Measurements from ENCODE around the gene AK1. TPM values are rescaled to one million over a fixed set of nuclear protein-coding genes. Genes with fewer than 3 reads are reported as not detected.
A peak's percentile ranks its signal among the peaks of the same experiment; 100 is the strongest.

AK1 gene
- polyA plus RNA-seq, 4 donors, result 11.6 to 60.6 (median 51.7) TPM

DNA sequence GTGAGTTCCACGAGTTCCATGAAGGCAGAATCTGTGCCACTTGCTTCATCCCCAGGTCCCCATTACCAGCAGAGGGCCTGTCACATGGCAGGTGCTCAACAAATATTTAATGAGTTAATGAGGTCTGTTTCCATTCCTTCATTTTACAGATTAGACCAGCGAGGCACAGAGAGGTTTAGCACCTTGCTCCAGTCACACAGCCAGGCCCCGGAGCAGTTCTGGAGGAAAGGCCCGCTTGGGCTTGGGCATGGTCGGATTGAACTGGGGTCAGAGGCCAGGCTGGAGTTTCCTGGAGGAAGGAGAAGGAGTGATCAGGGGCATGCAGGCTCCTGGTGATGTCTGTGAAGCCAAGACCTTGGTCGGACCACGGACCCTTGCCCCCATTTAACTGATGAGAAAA lies 43.3 kb upstream of the AK1 start:
- FAIRE-seq (no peak), DNase-seq (no peak)
- WGBS, 3 donors, result 80 to 87% (median 81%) methylated on average over 7 of the region's 7 CpGs
- peaks cover 0 to 19% (median 8%) of the 10 kb centered on the region in 3 donors for H3K4me1 ChIP-seq (ENCODE audit: control insufficient read depth in 3 of 3, insufficient read depth in 2 of 3, low read depth in 1 of 3, low read length in 2 of 3)
- no peak overlapping the region for H3K4me3 ChIP-seq (ENCODE audit: low read depth in 1 of 3, low read length in 3 of 3)
- H3K9me3 ChIP-seq (ENCODE audit: control insufficient read depth in 2 of 2, insufficient read depth in 1 of 2, low read depth in 1 of 2, low read length in 1 of 2), result no peaks in the 10 kb centered on the region
- H3K27ac ChIP-seq (ENCODE audit: low read depth in 1 of 3, low read length in 2 of 3), result no peak overlapping the region
- H3K27me3 ChIP-seq (ENCODE audit: control insufficient read depth in 3 of 3, insufficient read depth in 3 of 3, low read length in 3 of 3), result peaks cover 0 to 25% (median 0%) of the 10 kb centered on the region in 3 donors
- H3K36me3 ChIP-seq (ENCODE audit: control insufficient read depth in 3 of 3, insufficient read depth in 2 of 3, low read depth in 1 of 3, low read length in 3 of 3), result peaks cover 0 to 2% (median 0%) of the 10 kb centered on the region in 3 donors

DNA sequence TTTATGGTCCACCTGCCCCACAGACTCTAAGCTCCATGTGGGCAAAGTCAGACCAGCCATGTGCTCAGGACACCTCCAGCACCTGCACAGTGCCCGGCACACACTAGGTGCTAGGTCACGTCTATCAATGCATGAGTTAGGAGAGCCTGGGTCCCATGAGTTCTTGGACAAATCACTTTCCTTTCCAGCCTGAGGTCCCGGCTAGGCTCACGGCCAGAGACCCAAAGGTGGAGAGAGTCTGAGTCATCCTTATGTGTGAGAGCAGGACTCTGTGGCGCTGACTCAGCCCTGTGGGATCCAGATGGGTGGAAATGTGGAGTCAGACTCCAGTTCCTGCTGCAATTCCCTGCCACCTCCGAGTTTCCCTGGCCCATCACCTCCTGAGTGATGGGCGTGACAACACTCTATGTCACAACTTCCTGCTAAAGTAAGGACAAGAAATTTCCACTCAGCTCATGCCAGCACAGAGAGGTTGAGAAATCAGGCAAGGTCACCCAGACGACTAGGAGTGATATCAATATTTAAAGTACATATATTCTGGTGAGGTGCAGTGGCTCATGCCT lies 41.9 kb upstream of the AK1 start:
- FAIRE-seq (no peak), DNase-seq (peak; percentile 45 to 96)
- no peaks in the 10 kb centered on the region for H3K9me3 ChIP-seq (ENCODE audit: control insufficient read depth in 2 of 2, insufficient read depth in 1 of 2, low read depth in 1 of 2, low read length in 1 of 2)
- peaks cover 0 to 2% (median 0%) of the 10 kb centered on the region in 3 donors for H3K36me3 ChIP-seq (ENCODE audit: control insufficient read depth in 3 of 3, insufficient read depth in 2 of 3, low read depth in 1 of 3, low read length in 3 of 3)
- no peak overlapping the region for H3K4me3 ChIP-seq (ENCODE audit: low read depth in 1 of 3, low read length in 3 of 3)
- peaks cover 0 to 13% (median 0%) of the 10 kb centered on the region in 3 donors for H3K27me3 ChIP-seq (ENCODE audit: control insufficient read depth in 3 of 3, insufficient read depth in 3 of 3, low read length in 3 of 3)
- peaks cover 0 to 31% (median 12%) of the 10 kb centered on the region in 3 donors for H3K4me1 ChIP-seq (ENCODE audit: control insufficient read depth in 3 of 3, insufficient read depth in 2 of 3, low read depth in 1 of 3, low read length in 2 of 3)
- WGBS, 3 donors, result 9 to 42% (median 33%) methylated on average over 8 of the region's 8 CpGs
- peak overlapping the region in 2 of 3 donors; percentile 44 to 51 for H3K27ac ChIP-seq (ENCODE audit: low read depth in 1 of 3, low read length in 2 of 3)

DNA sequence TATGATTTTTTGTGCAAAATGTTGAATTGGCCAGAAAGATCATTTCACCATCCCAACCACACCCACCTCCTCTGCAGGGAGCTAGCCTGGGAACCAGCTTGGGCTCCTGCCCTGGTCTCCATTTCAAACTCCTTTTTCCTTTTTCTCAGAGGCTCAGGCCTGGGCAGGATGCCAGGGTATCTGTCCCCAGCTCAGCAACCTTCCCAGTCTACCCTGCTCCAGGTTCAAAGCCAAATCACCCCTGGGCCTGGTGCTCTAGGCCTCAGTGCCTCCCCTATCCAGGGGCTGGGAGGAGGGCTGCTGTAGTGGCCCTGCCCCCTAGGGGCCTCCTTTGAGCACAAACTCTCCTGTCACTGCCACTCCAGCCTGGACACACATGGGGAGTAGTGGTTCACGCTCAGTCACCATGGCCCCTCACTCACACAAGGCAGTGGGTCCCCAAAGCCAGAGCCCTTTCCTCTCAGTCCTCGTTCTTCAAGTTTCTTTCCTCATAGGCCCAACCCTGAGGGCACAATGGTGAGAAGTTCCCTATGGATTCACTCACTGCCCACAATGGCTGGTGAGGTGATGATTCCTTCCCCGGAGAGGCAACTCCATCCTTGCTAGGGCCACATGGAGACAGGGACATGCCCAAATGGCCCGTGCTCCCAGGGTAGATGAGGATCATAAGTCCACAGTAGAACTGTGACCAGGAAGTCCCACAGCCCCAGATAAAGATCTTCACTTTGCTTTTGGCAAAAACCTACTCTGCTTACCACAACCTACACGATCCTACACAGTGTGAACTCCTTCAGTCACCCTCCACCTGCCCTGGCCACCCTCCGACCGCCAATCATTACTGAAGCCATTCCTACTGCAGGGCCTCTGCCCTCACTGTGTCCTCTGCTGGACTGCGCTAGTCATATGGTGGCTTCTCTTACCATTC lies 41.0 kb upstream of the AK1 start:
- Histone ChIP-seq H3K4me1 (ENCODE audit: control insufficient read depth in 3 of 3, insufficient read depth in 2 of 3, low read depth in 1 of 3, low read length in 2 of 3) (peaks cover 0 to 31% (median 12%) of the 10 kb centered on the region in 3 donors), H3K4me3 (ENCODE audit: low read depth in 1 of 3, low read length in 3 of 3) (no peak overlapping the region), H3K9me3 (ENCODE audit: control insufficient read depth in 2 of 2, insufficient read depth in 1 of 2, low read depth in 1 of 2, low read length in 1 of 2) (no peaks in the 10 kb centered on the region), H3K36me3 (ENCODE audit: control insufficient read depth in 3 of 3, insufficient read depth in 2 of 3, low read depth in 1 of 3, low read length in 3 of 3) (peaks cover 0 to 5% (median 0%) of the 10 kb centered on the region in 3 donors), H3K27ac (ENCODE audit: low read depth in 1 of 3, low read length in 2 of 3) (peak overlapping the region in 2 of 3 donors; percentile 36 to 44), H3K27me3 (ENCODE audit: control insufficient read depth in 3 of 3, insufficient read depth in 3 of 3, low read length in 3 of 3) (peaks cover 0 to 13% (median 0%) of the 10 kb centered on the region in 3 donors)
- WGBS, 3 donors, result 73 to 84% (median 84%) methylated on average over 7 to 8 of the region's 8 CpGs
- DNase-seq, result no peak
- FAIRE-seq, result no peak

DNA sequence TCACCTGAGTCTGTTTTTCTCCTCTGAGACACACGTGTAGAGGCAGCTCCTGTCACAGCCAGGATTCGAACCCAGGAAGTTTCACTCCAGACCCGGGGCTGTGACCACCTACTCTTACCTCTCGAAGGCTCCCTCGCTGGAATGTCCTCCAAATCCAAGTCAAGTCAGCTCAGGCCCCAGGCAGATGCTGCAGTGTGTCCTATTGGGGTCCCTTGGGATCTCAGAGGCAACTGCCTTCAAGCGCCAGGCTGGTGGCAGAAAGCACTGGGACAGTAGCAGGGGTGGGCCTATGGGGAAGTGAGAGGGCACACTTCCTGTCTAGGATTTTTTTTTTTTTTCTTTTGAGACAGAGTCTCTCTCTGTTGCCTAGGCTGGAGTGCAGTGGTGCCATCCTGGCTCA lies 40.1 kb upstream of the AK1 start:
- H3K4me1 ChIP-seq (ENCODE audit: control insufficient read depth in 3 of 3, insufficient read depth in 2 of 3, low read depth in 1 of 3, low read length in 2 of 3), result peaks cover 0 to 36% (median 12%) of the 10 kb centered on the region in 3 donors
- DNase-seq (no peak), FAIRE-seq (no peak)
- H3K4me3 ChIP-seq (ENCODE audit: low read depth in 1 of 3, low read length in 3 of 3), result no peak overlapping the region
- H3K9me3 ChIP-seq (ENCODE audit: control insufficient read depth in 2 of 2, insufficient read depth in 1 of 2, low read depth in 1 of 2, low read length in 1 of 2), result no peaks in the 10 kb centered on the region
- peaks cover 0 to 6% (median 0%) of the 10 kb centered on the region in 3 donors for H3K27me3 ChIP-seq (ENCODE audit: control insufficient read depth in 3 of 3, insufficient read depth in 3 of 3, low read length in 3 of 3)
- H3K27ac ChIP-seq (ENCODE audit: low read depth in 1 of 3, low read length in 2 of 3), result peak overlapping the region in 1 of 3 donors; percentile 26
- WGBS, 3 donors, result 60 to 71% (median 65%) methylated on average over 6 of the region's 6 CpGs
- H3K36me3 ChIP-seq (ENCODE audit: control insufficient read depth in 3 of 3, insufficient read depth in 2 of 3, low read depth in 1 of 3, low read length in 3 of 3), result peaks cover 0 to 6% (median 0%) of the 10 kb centered on the region in 3 donors

DNA sequence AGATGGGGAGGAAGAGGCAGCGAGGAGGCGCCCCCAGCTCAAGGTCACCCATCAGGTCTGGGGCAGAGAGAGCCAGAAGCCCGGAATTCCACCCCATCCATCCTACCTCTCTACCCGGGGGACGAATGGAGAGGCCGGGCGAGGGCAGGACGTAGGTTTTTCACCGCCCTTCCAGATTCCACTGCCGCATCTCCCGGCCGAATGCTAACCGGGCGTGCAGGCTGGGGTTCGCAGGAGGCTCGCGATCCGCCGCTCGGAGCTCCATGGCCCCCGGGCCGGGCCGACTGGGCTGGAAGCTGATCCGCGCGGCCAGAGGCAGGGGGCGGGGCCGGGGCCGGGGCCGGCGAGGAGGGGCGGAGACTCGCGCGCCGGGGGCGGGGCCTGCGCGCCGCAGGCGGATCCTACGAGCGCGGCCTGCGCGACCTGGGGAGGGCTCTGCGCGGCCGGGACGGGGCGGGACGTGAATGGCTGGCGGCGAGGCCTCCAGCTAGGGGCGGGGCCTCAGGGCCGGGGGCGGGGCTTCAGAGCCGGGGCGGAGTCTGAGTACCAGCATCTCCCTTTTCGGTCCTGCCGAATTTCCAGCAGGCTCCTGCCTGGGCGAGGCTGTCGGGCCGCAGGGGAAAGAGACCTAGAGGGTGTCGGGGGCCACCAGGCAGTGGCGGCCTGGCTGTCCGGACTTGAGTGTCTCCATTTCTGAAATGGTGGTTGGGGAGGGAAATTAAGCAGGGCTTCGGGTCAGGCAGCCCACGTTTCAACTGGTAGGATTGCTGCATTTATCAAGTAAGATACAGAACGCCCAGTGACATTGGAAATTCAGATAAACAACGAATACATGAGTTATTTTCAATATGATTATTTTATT lies 39.5 kb upstream of the AK1 start, which contains the start of gene ST6GALNAC4:
TSS of gene ST6GALNAC4 (minus strand) at position 322 of the 862 bp plus-strand sequence. CDS start 622 bp downstream, outside the sequence.
- WGBS, 3 donors, result 2% methylated on average over 41 to 71 of the region's 71 CpGs
- peak; percentile 89 to 93 for DNase-seq
- H3K27me3 ChIP-seq (ENCODE audit: control insufficient read depth in 3 of 3, insufficient read depth in 3 of 3, low read length in 3 of 3), result peaks cover 0 to 4% (median 0%) of the 10 kb centered on the region in 3 donors
- FAIRE-seq, result no peak
- peak within 1 kb of the TSS; percentile 39 to 77 (median 76) for H3K4me3 ChIP-seq (ENCODE audit: low read depth in 1 of 3, low read length in 3 of 3)
- H3K4me1 ChIP-seq (ENCODE audit: control insufficient read depth in 3 of 3, insufficient read depth in 2 of 3, low read depth in 1 of 3, low read length in 2 of 3), result peaks cover 0 to 39% (median 12%) of the 10 kb centered on the region in 3 donors
- peaks cover 0 to 12% (median 0%) of the 10 kb centered on the region in 3 donors for H3K36me3 ChIP-seq (ENCODE audit: control insufficient read depth in 3 of 3, insufficient read depth in 2 of 3, low read depth in 1 of 3, low read length in 3 of 3)
- H3K27ac ChIP-seq (ENCODE audit: low read depth in 1 of 3, low read length in 2 of 3), result peak within 1 kb of the TSS; percentile 30 to 73 (median 43)
- no peaks in the 10 kb centered on the region for H3K9me3 ChIP-seq (ENCODE audit: control insufficient read depth in 2 of 2, insufficient read depth in 1 of 2, low read depth in 1 of 2, low read length in 1 of 2)

DNA sequence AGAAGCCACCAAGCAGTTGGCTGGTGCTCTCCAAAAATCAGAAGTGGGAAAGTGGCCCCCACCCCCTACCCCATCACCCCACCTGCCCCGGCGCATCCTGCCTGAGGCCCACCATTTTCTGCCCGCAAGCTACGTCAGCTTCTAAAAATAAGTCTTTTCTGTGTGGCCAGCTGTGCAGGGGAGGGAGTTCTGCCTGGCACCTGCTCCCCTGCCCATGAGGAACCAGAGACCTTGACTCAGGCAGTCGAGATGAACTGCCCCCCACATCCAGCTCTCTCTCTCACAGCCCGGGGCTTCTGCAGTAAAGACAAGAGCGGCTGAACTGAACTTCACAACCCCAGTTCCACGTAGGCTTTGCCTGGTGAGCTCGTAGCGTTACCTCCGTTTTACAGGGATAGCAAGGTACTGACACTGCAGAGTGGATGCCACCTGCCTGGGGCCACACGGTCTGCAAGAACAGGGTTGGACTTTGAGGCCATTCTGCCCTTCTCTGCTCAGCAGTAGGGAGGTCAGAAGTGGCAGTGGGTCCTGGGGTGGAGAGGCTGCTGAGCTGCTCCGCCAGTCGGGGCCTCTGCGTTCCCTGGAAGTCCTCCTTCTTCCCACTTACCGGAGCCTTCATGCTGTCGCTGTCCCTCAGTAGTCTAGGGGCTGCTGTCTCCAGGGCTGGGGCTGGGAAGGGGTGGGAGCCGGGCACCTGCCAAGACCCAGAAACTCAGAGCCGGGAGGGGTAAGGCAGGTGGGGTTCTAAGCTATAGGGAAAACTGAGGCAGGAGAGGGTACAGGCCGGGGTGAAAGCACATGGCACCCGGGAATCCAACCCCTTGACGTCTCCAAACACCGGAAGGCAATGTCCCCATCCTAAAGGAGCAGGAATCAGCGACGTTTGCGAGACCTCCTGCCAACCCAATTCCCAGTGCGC lies 38.6 kb upstream of the AK1 start:
- DNase-seq (peak; percentile 49 to 58), FAIRE-seq (no peak)
- H3K4me3 ChIP-seq (ENCODE audit: low read depth in 1 of 3, low read length in 3 of 3), result peak overlapping the region; percentile 39 to 77 (median 76)
- peaks cover 0 to 18% (median 0%) of the 10 kb centered on the region in 3 donors for H3K36me3 ChIP-seq (ENCODE audit: control insufficient read depth in 3 of 3, insufficient read depth in 2 of 3, low read depth in 1 of 3, low read length in 3 of 3)
- H3K27ac ChIP-seq (ENCODE audit: low read depth in 1 of 3, low read length in 2 of 3), result peak overlapping the region in 2 of 3 donors; percentile 30 to 81
- no peaks in the 10 kb centered on the region for H3K27me3 ChIP-seq (ENCODE audit: control insufficient read depth in 3 of 3, insufficient read depth in 3 of 3, low read length in 3 of 3)
- no peaks in the 10 kb centered on the region for H3K9me3 ChIP-seq (ENCODE audit: control insufficient read depth in 2 of 2, insufficient read depth in 1 of 2, low read depth in 1 of 2, low read length in 1 of 2)
- WGBS, 3 donors, result 15 to 29% (median 20%) methylated on average over 27 of the region's 27 CpGs
- H3K4me1 ChIP-seq (ENCODE audit: control insufficient read depth in 3 of 3, insufficient read depth in 2 of 3, low read depth in 1 of 3, low read length in 2 of 3), result peaks cover 0 to 35% (median 12%) of the 10 kb centered on the region in 3 donors

DNA sequence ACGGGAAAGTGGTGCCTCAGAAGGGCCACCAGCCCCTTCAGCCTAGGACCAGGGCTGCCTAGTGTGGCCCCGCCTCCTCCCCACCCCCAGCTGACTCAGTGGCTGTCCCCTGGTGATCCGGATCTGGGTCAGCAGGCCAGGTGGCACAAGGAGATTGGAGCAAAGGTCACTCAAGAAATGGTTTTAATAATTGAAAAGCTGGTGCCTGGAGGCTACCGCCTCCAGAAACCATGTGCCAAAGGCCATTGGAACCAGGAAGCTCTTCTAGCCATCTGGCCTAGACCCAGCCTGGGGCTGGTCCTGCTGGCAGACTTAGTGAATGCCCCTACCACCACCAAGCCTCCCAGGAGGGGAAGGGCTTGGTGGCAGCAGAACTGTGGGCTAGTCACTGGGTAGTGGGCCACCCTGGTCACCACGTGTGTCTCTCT lies 37.9 kb upstream of the AK1 start:
- no peak for FAIRE-seq
- peak overlapping the region; percentile 27 to 81 (median 46) for H3K27ac ChIP-seq (ENCODE audit: low read depth in 1 of 3, low read length in 2 of 3)
- DNase-seq, result peak in 1 of 2 donors; percentile 73
- no peaks in the 10 kb centered on the region for H3K27me3 ChIP-seq (ENCODE audit: control insufficient read depth in 3 of 3, insufficient read depth in 3 of 3, low read length in 3 of 3)
- 35 to 58% (median 41%) methylated on average over 5 of the region's 5 CpGs for WGBS, 3 donors
- peaks cover 0 to 35% (median 12%) of the 10 kb centered on the region in 3 donors for H3K4me1 ChIP-seq (ENCODE audit: control insufficient read depth in 3 of 3, insufficient read depth in 2 of 3, low read depth in 1 of 3, low read length in 2 of 3)
- peak overlapping the region in 2 of 3 donors; percentile 18 to 39 for H3K4me3 ChIP-seq (ENCODE audit: low read depth in 1 of 3, low read length in 3 of 3)
- peaks cover 0 to 24% (median 0%) of the 10 kb centered on the region in 3 donors for H3K36me3 ChIP-seq (ENCODE audit: control insufficient read depth in 3 of 3, insufficient read depth in 2 of 3, low read depth in 1 of 3, low read length in 3 of 3)
- H3K9me3 ChIP-seq (ENCODE audit: control insufficient read depth in 2 of 2, insufficient read depth in 1 of 2, low read depth in 1 of 2, low read length in 1 of 2), result no peaks in the 10 kb centered on the region
